IPS-11a (cell line): ENCODE results near the gene PRPSAP1.

Experiments used
- H3K4me3 ChIP-seq: one replicate; pipeline ENCODE4 v1.5.1; 2013; ENCODE audit warnings: low read depth, low read length, control low read depth

PRPSAP1 gene

DNA sequence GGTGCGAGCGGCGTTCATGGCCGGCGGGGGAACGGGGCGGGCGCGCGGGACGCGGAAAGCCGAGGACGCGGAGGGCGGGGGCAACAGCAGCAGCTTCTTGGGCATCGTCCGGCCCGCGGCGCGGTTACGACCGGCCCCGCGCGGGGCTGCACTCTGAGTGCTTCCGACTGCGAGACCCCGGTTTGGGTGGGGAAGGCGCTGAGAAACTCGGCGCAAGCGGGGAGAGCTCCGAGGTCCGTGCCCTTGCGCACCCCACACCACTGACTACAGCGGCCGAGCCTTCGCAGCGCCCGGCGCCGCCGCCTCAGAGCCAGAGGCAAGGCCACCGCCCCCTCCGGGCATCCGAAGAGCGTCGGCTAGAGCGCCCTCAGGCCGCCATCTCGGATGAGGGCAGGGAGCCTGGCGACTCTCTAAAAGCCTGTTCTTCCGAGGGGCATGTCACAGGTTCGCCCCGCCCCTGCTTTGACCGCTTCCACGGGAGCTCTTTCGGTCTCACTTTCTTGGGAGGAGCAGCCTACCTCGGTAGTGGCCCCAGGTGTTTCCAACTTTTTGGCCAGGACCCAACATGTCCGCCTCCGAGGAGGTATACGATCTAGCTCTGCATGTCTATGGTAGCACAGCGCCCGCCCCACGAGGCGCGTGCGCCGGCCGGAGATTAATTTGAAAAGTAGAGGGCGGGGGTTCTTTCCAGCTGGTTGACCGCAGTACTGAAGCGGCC is at the start of gene PRPSAP1:
TSS of gene PRPSAP1 (minus strand) at position 318 of the 718 bp plus-strand sequence. CDS start at position 105, 213 bp downstream.
- peak within 1 kb of the TSS; percentile 78 for H3K4me3 ChIP-seq

DNA sequence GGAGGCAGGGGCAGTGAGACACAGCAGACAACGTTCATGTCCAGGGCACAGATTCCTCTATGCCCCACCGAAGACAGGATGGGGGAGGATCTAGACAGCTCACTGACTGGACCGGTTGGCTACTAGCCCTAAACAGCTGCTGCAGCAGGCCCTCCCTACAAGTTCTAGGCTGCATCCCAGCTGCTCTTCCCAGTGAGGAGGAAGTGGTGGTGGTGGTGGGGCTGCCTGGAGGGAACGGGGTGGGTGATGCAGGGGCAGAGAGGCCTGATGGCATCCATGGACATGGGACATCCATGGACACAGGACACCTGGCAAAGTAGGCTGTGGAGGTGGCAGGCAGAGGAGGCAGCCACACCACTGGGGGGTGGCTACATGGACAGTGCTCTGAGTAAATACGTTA is 49.0 kb upstream of the PRPSAP1 start:
- no peak overlapping the region for H3K4me3 ChIP-seq

DNA sequence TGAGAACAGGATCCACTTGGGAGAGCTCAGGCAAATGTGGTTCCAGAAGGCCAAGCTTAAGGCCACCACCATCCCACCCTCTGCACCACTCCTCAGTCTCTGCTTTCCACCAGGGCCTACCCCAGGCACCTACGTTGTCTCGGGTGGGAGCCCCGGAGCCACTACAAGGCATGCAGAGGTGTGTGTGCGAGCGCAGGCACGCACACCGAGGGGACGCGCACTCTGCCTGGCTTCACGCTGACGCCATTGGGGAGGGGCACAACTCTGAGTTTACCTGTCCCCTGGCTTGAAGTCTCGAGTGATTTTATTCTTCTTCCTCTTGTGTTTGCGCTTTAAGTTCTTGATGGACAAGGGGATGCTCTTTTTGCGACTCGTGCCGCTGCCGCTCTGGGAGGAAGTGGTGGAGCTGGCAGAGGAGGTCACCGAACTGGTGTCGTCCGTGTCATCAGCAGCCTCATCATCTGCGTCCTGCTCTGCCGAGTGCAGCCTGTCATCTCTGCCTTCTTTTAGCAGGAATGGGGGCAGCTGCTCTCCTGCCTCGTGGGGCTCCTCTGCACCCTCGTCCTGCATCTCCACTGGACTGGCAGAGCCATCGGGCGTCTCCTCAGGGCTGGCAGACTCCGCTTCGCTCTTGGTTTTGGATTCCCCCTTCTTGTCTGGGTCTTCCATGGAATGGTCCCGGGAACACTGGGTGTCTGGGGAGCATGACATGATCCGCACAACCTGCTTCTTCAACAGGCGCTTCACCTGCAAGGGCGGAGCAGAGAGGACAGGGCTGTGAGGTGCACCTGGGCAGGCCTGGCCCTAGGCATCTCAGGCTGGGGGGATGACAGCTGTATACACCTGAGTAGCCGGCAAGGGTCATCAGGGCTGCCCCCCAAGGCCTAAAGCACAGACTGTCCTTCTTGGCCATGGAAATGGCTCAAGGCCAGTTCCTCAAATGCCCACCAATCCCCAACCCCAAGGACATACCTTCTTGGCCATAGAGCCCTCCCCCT is 45.8 kb upstream of the PRPSAP1 start:
- H3K4me3 ChIP-seq, result no peak overlapping the region

DNA sequence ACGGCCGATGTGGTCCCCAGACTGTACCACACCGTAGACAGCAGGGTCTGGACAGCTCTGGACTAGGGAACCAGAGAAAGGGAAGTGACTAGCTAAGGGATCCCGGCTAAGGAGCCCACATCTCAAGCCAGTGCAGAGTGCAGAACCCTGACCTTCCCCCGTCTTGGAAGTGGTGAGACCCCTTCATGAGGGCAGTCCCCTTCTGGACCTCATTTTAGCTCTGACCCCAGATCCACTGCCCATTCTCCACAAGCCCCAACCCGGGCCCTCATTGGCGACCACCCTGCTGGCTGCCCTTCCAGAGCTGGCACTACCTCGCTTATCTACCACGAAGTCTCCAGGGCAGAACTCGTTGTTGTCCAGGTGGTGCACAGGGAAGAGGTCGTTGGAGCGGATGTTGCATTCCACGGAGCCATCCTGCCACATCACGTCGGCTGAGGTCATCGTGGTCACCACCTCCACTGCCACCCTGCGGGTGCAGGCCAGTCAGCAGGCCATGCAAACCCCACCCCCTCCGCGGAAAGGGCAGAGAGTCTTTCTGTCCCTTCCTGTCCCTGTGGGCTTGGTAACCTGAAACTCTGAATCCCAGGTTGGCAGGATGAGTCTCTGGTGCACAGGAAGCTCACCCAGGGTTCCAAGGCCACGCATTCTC is 44.9 kb upstream of the PRPSAP1 start:
- no peak overlapping the region for H3K4me3 ChIP-seq

- no peak overlapping the region for H3K4me3 ChIP-seq
Measured at GRCh38 chr17:76397687-76398522, 44.2 kb upstream of the PRPSAP1 start.

DNA sequence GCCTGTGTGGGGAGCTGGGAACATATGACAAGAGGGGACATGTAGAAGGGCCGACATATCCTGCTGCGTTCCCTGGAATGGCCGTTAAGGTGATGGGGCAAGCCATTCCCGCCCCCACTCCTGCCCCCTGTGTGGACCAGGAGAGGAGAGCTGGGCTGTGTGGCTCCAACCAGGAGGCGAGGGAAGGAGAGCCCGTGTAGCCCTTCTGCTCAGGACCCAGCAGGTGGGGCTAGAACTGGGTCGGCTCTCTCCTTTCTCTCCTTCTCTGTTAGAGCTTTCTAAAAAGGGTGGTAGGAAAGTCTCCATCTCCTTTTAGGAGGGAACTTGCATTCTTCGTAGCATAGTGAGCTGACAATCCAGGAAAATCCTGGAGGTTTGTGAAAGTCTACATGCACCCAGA is 43.5 kb upstream of the PRPSAP1 start:
- no peak overlapping the region for H3K4me3 ChIP-seq

GRCh38 chr17:76395980-76396379 is 42.3 kb upstream of the PRPSAP1 start:
- H3K4me3 ChIP-seq, result no peak overlapping the region

DNA sequence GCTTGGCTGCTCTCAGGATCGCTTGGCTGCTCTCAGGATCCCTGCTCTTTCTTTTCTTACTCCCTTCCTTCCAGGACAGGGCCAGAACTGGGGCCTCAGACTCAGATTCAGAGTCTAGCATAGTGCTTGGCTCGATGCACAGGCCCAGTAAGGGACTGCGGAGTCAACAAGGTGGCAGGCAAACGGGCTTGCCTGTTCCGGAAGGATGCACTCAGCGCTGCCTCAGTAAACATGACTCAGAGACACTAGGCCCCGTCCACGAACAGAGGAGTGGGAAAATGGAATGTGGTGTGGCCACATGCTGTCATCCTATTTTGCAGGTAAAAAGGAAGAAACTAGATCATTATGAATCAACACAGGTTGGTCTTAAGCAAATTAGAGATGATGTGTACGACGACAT is 40.5 kb upstream of the PRPSAP1 start:
- H3K4me3 ChIP-seq, result no peak overlapping the region

DNA sequence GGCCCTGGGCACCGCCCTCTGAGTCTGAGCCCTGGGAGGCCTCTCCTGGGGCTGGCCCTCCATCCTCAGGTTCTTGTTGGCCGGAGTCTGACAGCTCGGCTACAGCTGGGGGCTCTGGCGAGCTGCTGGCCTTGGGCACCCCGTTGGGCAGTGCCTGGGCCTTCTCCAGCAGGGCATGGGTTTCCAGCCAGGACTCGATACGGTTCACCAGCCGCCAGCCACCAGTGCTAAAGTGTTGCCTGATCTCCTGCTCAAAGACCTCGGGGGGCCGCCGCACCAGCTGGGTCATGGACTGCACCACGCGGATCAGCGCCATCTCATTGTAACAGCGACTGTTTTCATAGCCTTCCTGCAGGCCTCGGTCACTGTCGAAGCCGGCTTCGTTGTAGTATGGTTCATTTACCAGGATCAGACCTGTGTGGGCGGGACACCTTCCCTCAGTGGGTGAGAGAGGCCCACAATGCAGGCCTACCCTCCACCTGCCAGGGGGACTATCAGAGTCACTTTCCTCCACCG is 37.5 kb upstream of the PRPSAP1 start:
- H3K4me3 ChIP-seq, result no peak overlapping the region

GRCh38 chr17:76390003-76390421 is 36.3 kb upstream of the PRPSAP1 start:
- H3K4me3 ChIP-seq, result no peak overlapping the region

DNA sequence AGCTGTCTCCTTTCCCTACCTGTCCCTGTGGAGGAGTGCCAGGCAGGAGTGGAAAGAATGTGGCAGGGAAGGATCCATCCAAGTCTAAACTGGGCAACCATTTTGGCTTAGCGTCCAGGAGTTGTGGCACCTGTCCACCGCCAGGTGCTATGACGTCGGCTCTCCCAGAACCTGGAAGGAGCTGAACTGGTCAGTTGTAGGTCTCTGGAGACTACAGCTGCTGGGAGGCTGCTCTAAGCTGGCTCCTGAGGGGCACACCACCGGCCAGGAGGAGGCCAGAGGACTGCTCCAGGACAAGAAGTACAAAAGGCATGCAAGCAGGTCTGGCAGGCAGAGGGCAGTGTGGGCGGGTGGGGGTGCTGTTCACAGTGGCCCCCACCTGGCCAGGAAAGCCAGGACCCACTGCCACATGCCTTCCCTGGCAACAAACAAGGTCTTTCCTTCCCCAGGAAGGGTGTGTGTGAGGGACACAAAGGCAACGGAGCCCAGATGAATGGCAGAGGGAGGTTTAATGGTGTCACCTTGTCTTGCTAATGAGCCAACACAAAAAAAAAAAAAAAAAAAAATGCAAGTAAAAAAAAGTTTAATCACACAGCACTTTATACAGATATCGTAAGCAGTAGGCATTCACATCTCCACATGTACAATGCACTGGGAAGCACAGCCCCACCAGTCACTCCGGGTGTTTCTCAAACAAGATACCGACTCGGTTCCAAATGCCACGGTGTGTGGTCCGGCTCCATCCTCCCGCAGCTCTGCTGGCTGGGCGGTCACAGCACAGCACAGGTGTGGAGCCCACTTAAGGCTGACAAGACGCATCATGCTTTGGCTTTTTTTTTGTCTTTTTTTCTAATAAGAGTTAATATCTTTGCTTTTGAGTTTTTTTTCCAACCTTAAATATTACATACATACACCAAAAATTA is 35.5 kb upstream of the PRPSAP1 start:
- no peak overlapping the region for H3K4me3 ChIP-seq

DNA sequence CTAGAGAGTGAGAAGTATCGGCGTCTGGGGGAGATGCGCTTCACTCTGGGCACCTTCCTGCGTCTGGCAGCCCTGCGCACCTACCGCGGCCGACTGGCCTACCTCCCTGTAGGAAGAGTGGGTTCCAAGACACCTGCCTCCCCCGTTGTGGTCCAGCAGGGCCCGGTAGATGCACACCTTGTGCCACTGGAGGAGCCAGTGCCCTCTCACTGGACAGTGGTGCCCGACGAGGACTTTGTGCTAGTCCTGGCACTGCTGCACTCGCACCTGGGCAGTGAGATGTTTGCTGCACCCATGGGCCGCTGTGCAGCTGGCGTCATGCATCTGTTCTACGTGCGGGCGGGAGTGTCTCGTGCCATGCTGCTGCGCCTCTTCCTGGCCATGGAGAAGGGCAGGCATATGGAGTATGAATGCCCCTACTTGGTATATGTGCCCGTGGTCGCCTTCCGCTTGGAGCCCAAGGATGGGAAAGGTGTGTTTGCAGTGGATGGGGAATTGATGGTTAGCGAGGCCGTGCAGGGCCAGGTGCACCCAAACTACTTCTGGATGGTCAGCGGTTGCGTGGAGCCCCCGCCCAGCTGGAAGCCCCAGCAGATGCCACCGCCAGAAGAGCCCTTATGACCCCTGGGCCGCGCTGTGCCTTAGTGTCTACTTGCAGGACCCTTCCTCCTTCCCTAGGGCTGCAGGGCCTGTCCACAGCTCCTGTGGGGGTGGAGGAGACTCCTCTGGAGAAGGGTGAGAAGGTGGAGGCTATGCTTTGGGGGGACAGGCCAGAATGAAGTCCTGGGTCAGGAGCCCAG is 33.5 kb upstream of the PRPSAP1 start:
- H3K4me3 ChIP-seq, result no peak overlapping the region

- H3K4me3 ChIP-seq, result no peak overlapping the region
Measured at GRCh38 chr17:76385892-76386786, 32.4 kb upstream of the PRPSAP1 start.

DNA sequence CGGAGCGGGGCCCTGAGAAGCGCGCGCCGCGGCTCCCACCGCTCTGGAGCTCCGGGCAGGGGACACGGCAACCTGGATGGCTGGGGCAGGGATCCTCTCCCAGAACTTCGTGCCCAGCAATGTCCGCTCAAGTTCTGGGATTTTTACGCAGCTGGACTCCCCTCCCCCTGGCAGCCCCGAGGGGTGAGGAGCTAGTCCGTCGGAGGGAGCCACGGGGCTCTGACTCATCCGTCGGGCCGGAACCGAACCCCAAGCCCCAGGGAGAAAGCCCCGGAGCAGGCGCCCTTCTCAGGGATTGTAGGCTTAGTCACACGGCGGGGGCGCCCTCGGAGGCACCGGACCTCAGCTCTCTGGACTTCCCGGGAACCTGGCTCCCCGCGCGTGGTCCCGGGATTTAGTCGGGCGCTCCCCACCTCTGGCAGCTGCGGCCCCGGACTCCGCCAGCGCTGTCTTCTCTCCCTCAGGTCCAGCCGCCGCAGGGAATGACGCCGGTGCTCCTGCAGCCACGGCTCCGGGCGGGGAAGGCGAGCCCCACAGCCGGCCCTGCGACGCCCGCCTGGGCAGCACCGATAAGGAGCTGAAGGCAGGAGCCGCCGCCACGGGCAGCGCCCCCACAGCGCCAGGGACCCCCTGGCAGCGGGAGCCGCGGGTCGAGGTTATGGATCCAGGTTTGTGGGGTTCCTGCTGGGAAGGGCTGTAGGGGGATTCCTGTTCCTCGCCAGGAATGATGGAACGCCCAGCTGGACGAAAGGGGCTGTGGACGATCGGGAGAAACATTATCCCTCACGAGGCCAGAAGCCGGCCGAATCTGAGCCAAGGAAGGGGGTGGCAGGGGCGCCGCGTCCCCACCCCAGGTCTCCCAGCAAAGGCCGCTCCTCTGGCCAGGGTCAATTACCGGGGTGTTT is 31.5 kb upstream of the PRPSAP1 start:
- H3K4me3 ChIP-seq, result peak overlapping the region; percentile 6

- peak within 1 kb of the TSS; percentile 30 for H3K4me3 ChIP-seq
Measured at GRCh38 chr17:76384222-76384986, 30.7 kb upstream of the PRPSAP1 start, which contains the start of gene SPHK1. Gene SPHK1, plus strand, starts transcription at chr17:76384609. Its CDS starts 1,036 bp downstream, at chr17:76385645.
